WERI-Rb-1 (cell line): ENCODE data around the gene TMEM163.

ENCODE experiments used
- DNase-seq: peaks from one replicate; pipeline ENCODE4 v3.0.0-alpha.2; 2020
- H3K27ac ChIP-seq: fragments of 250-450 bp; sonication (Bioruptor Pico); 2 replicates; pipeline ENCODE4 v1.5.1; 2020; ENCODE audit warnings: mild to moderate bottlenecking, moderate library complexity
- H3K27me3 ChIP-seq: fragments of 250-450 bp; sonication (Bioruptor Pico); 2 replicates; pipeline ENCODE4 v1.5.1; 2021; ENCODE audit warnings: mild to moderate bottlenecking, low read depth, moderate library complexity; ENCODE audit not compliant: insufficient read depth, severe bottlenecking
- H3K36me3 ChIP-seq: fragments of 250-450 bp; sonication (Bioruptor Pico); 2 replicates; pipeline ENCODE4 v1.5.1; 2020; ENCODE audit warnings: mild to moderate bottlenecking, moderate library complexity
- H3K4me3 ChIP-seq: 2 replicates; pipeline ENCODE4 v1.5.1; 2011; ENCODE audit warnings: low read depth, mild to moderate bottlenecking, control low read depth, low read length
- H3K9me3 ChIP-seq: fragments of 250-450 bp; sonication (Bioruptor Pico); 2 replicates; pipeline ENCODE4 v1.5.1; 2021; ENCODE audit warnings: mild to moderate bottlenecking, moderate library complexity; ENCODE audit not compliant: severe bottlenecking
- TF ChIP-seq, protein P1 (sequence below): IDR thresholded peaks from 2 replicates; pipeline ENCODE4 v1.5.1; 2011; ENCODE audit warnings: low read depth, mild to moderate bottlenecking, control low read depth, inconsistent platforms, low read length

The TMEM163 gene

DNA sequence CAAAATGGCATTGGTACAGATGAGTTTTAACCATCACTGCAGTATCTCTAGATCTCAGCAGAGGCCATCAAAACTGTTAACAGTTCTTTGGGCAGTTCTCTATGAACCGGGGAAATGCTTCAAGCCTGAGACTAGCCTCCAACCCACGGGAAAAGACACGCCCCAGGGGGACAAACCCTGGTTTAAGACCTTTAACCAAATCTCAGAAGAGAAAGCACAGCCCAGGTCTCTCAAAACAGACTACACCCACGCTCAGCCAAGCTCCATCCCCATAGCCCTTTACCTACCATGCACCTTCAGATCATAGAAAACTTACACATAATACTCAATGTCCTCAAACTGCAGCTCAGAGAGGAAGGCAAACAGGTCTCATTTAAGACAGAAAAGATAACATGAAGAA, 78.3 kb downstream of the TMEM163 start:
- Histone ChIP-seq H3K27me3 (no peaks in the 10 kb centered on the region), H3K36me3 (no peaks in the 10 kb centered on the region), H3K4me3 (no peak overlapping the region), H3K27ac (no peak overlapping the region), H3K9me3 (no peaks in the 10 kb centered on the region)
- no peak for DNase-seq
- TF ChIP-seq, protein P1, sequence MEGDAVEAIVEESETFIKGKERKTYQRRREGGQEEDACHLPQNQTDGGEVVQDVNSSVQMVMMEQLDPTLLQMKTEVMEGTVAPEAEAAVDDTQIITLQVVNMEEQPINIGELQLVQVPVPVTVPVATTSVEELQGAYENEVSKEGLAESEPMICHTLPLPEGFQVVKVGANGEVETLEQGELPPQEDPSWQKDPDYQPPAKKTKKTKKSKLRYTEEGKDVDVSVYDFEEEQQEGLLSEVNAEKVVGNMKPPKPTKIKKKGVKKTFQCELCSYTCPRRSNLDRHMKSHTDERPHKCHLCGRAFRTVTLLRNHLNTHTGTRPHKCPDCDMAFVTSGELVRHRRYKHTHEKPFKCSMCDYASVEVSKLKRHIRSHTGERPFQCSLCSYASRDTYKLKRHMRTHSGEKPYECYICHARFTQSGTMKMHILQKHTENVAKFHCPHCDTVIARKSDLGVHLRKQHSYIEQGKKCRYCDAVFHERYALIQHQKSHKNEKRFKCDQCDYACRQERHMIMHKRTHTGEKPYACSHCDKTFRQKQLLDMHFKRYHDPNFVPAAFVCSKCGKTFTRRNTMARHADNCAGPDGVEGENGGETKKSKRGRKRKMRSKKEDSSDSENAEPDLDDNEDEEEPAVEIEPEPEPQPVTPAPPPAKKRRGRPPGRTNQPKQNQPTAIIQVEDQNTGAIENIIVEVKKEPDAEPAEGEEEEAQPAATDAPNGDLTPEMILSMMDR = no peak

DNA sequence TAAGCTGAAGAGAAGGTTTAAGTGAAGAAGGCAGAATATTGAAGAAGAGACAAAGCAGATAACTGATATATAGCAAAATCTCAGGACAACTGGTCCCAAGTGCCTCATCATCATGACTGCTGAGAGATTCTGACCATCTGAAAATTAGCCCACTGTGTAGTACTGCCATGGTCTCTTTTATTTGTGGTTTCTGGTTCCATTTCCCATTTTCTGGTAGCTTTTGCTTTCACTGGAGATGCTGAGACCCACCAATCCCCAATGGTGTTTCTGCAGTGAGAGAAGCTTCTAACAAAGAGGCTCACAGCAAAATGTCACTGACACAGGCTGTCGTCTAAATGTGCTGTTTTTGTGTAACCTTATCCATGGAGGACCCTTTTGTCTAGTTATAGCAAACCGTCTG, 79.5 kb downstream of the TMEM163 start:
- TF ChIP-seq, protein P1 = no peak
- H3K36me3 ChIP-seq = no peaks in the 10 kb centered on the region

GRCh38 chr2:134636714-134637113, 82.1 kb downstream of the TMEM163 start:
- no peaks in the 10 kb centered on the region for H3K27me3 ChIP-seq
- no peak for DNase-seq
- no peaks in the 10 kb centered on the region for H3K36me3 ChIP-seq
- H3K27ac ChIP-seq = no peak overlapping the region
- H3K9me3 ChIP-seq = no peaks in the 10 kb centered on the region
- no peak overlapping the region for H3K4me3 ChIP-seq
- TF ChIP-seq, protein P1 = no peak

More for the DNA sequence above, 79.5 kb downstream of the TMEM163 start:
- no peak overlapping the region for H3K4me3 ChIP-seq
- no peaks in the 10 kb centered on the region for H3K9me3 ChIP-seq
- DNase-seq = no peak
- H3K27me3 ChIP-seq = no peaks in the 10 kb centered on the region
- H3K27ac ChIP-seq = no peak overlapping the region

DNA sequence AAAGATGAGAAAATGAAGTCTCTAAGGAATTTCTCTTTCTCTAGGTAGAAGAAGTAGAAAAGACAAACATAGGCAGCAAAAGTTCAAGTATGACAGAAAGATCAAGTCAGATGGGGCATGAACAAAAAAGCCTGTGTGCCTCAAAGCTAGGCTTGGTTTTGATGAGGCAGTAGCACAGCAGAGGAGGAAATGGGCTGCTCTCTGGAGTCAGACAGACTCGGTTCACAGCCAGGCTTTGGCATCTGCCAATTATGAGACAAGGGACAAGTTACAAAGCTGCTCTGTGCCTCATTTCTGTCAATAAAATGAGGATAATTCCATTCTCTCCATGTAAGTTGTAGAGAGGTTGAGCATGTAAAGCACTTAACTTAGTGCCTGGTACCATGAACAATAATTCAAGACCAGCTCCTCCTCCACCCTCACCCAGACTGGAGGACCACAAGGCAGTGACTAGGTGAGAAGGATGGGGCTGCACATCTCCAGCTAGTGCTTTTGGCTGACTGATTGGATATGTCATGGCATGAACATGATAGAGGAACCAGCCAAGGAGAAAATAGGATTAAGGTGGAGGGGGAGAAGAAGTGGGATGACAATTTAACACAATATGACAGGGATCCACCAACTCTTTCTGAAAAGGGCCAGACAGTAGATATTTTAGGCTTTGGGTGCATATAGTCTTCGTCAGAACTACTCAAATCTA, 84.6 kb downstream of the TMEM163 start:
- TF ChIP-seq, protein P1 = no peak
- Histone ChIP-seq H3K27me3 (no peaks in the 10 kb centered on the region), H3K36me3 (no peaks in the 10 kb centered on the region), H3K27ac (no peak overlapping the region), H3K9me3 (no peaks in the 10 kb centered on the region), H3K4me3 (no peak overlapping the region)
- no peak for DNase-seq

DNA sequence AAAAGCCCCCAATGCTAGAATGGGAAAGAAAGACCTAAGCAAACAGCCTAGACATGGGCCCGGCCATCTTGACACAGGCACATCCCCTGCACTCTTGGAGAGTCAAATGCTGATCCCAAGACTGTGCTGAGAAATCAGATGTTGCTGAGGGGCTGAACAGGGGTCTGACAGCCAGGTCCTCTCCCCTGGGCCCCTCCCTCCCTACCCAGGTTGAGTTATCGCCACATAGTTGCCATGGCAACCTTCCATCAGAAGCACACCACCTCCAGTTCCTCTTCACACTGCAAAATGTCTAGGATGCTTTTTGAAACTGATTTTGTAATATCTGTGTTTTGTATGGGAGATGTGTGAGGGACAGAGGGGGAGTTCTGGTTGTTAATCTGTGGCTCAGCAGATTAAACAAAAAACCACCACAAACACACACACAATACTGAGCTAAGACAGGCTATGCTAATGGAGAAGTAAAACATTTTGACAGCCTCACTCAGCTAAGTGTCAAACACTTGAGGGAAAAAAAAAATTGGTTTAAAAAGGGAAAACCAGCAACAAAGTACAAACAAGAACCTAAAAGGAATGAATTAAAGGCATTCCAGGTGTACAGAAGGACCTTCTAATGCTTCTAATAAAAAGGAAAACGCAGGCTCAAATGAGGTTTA, 88.2 kb downstream of the TMEM163 start:
- no peak overlapping the region for H3K27ac ChIP-seq
- H3K4me3 ChIP-seq = no peak overlapping the region
- no peaks in the 10 kb centered on the region for H3K9me3 ChIP-seq
- no peak for DNase-seq
- TF ChIP-seq, protein P1 = no peak
- no peaks in the 10 kb centered on the region for H3K36me3 ChIP-seq
- no peaks in the 10 kb centered on the region for H3K27me3 ChIP-seq
